Activated T-cell treated with anti-CD3 and anti-CD28 coated beads for 4 hours (primary cell): ENCODE results near the gene ANAPC4.
"Not testable (repeated sequence)": the region's sequence is repeated elsewhere in the genome, so short reads cannot be mapped to it uniquely, and the experiment has no call there.

Source experiments
- DNase-seq: peaks from one replicate; pipeline ENCODE4 v3.0.0-alpha.2; 2020

Gene ANAPC4

GRCh38 chr4:25376754-25377571 is at the start of gene ANAPC4:
TSS of gene ANAPC4 (plus strand) at chr4:25377263. CDS start at chr4:25377428, 165 bp downstream.
- DNase-seq: peak; percentile 98

- DNase-seq: not testable (repeated sequence)
These were observed 48.6 kb upstream of the ANAPC4 start for GRCh38 chr4:25328463-25328862.

- DNase-seq: no peak
These were observed 46.7 kb upstream of the ANAPC4 start for GRCh38 chr4:25330335-25330734.

- no peak for DNase-seq
These were observed 45.9 kb upstream of the ANAPC4 start for GRCh38 chr4:25330905-25331808.

GRCh38 chr4:25343671-25344070 is 33.4 kb upstream of the ANAPC4 start:
- no peak for DNase-seq

- no peak for DNase-seq
These were observed 31.3 kb upstream of the ANAPC4 start for GRCh38 chr4:25345744-25346143.

GRCh38 chr4:25346913-25347312 is 30.1 kb upstream of the ANAPC4 start:
- DNase-seq: no peak

- DNase-seq: no peak
These were observed 29.6 kb upstream of the ANAPC4 start for GRCh38 chr4:25347473-25347872.

- no peak for DNase-seq
These were observed 29.1 kb upstream of the ANAPC4 start for GRCh38 chr4:25347971-25348370.

GRCh38 chr4:25350561-25350960 is 26.5 kb upstream of the ANAPC4 start:
- no peak for DNase-seq

- DNase-seq: no peak
These were observed 25.2 kb upstream of the ANAPC4 start for GRCh38 chr4:25351777-25352416.

GRCh38 chr4:25356068-25356467 is 21.0 kb upstream of the ANAPC4 start:
- DNase-seq: no peak

GRCh38 chr4:25358515-25359275 is 18.4 kb upstream of the ANAPC4 start:
- DNase-seq: no peak

- no peak for DNase-seq
These were observed 15.8 kb upstream of the ANAPC4 start for GRCh38 chr4:25361253-25361652.

GRCh38 chr4:25367004-25367621 is 9.9 kb upstream of the ANAPC4 start:
- DNase-seq: no peak

GRCh38 chr4:25367877-25368276 is 9.2 kb upstream of the ANAPC4 start:
- no peak for DNase-seq

- DNase-seq: no peak
These were observed 8.7 kb upstream of the ANAPC4 start for GRCh38 chr4:25368315-25368714.

GRCh38 chr4:25370242-25370641 is 6.8 kb upstream of the ANAPC4 start:
- no peak for DNase-seq

- DNase-seq: not testable (repeated sequence)
These were observed 4.5 kb upstream of the ANAPC4 start for GRCh38 chr4:25372549-25372948.

GRCh38 chr4:25377572-25378436 is 741 bp downstream of the ANAPC4 start:
- no peak for DNase-seq

GRCh38 chr4:25378437-25378743 is 1.3 kb downstream of the ANAPC4 start:
- DNase-seq: no peak
